ENCODE results near the gene TGFA. TPM values are rescaled to one million over a fixed set of nuclear protein-coding genes. Genes with fewer than 3 reads are reported as not detected.

TGFA gene
- total and polyA plus RNA-seq, 7 donors = 0.33 to 12.7 (median 3.1) TPM; not detected in 1

GRCh38 chr2:70461414-70461813 lies 92.2 kb downstream of the TGFA start:
- WGBS, 2 donors = 61 to 70% methylated on average over 4 of the region's 4 CpGs
- no peak overlapping the region for H3K4me3 ChIP-seq
- H3K36me3 ChIP-seq = no peaks in the 10 kb centered on the region
- H3K27ac ChIP-seq = no peak overlapping the region
- TF ChIP-seq POLR2A (IDR thresholded peaks at IDR 0.05) (no peak), CTCF (IDR thresholded peaks at IDR 0.05) (no peak), EP300 (IDR thresholded peaks at IDR 0.05) (no peak), POLR2AphosphoS5 (IDR thresholded peaks at IDR 0.05) (no peak)
- no peaks in the 10 kb centered on the region for H3K9me3 ChIP-seq
- DNase-seq = no peak
- no peaks in the 10 kb centered on the region for H3K27me3 ChIP-seq
- intact Hi-C loops (cut with DNase I) = no loop called here
- no peaks in the 10 kb centered on the region for H3K4me1 ChIP-seq

DNA sequence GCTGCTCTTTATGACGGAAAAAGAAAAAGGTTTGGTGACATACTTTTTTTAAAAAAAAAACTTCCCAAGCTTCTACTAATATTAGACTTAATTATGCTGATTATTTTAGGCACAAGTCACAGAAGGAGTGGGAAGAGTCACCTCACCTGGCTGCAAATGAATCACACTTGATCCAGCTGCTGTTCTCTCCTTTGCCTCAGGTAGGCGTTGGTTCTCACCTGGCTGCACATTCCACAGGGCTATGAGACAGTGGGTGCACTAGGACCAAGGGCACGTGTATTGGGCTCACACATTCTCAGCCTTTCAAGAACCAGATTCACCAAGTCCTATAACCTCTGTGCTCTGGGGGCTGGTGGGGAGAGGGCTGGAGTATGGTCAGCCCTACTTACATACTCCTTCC lies 93.3 kb downstream of the TGFA start:
- TF ChIP-seq POLR2A (IDR thresholded peaks at IDR 0.05) = no peak
- TF ChIP-seq CTCF (IDR thresholded peaks at IDR 0.05) = no peak
- no peak for TF ChIP-seq POLR2AphosphoS5 (IDR thresholded peaks at IDR 0.05)
- TF ChIP-seq EP300 (IDR thresholded peaks at IDR 0.05) = no peak
- no peak for DNase-seq
- Histone ChIP-seq H3K9me3 (no peaks in the 10 kb centered on the region), H3K36me3 (no peaks in the 10 kb centered on the region), H3K27me3 (no peaks in the 10 kb centered on the region), H3K27ac (no peak overlapping the region), H3K4me3 (no peak overlapping the region), H3K4me1 (no peaks in the 10 kb centered on the region)
- 75 to 82% methylated on average over 3 of the region's 3 CpGs for WGBS, 2 donors
- intact Hi-C loops (cut with DNase I) = no loop called here

DNA sequence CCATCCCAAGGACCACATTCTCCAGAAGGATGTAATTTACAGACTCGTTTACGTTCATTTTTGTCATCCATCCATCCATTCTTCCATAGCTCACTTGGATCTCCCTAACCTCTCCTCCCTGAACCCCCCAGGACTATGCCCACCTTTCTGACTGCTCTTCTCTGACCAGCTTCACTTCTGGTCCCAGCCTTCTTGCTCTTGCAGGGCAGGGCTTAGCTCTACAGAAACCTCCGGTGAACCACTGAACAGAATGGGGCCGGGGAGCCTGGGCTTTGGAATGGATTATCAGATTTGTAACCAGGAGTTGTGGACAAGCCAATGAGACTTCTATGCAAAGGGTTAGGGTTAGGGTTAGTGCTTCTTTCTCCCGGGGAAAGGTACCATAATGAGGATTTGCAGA lies 95.0 kb downstream of the TGFA start:
- WGBS, 2 donors = 86 to 92% methylated on average over 5 of the region's 5 CpGs
- TF ChIP-seq POLR2AphosphoS5 (IDR thresholded peaks at IDR 0.05) (no peak), CTCF (IDR thresholded peaks at IDR 0.05) (no peak), EP300 (IDR thresholded peaks at IDR 0.05) (no peak), POLR2A (IDR thresholded peaks at IDR 0.05) (no peak)
- no peak overlapping the region for H3K4me3 ChIP-seq
- no peaks in the 10 kb centered on the region for H3K27me3 ChIP-seq
- no peaks in the 10 kb centered on the region for H3K4me1 ChIP-seq
- no peaks in the 10 kb centered on the region for H3K9me3 ChIP-seq
- H3K36me3 ChIP-seq = no peaks in the 10 kb centered on the region
- no peak overlapping the region for H3K27ac ChIP-seq
- intact Hi-C loops (cut with DNase I) = no loop called here
- no peak for DNase-seq

GRCh38 chr2:70456585-70457495 lies 96.8 kb downstream of the TGFA start:
- no peak for TF ChIP-seq EP300 (IDR thresholded peaks at IDR 0.05)
- no peak for TF ChIP-seq CTCF (IDR thresholded peaks at IDR 0.05)
- no peak for TF ChIP-seq POLR2AphosphoS5 (IDR thresholded peaks at IDR 0.05)
- no peak for TF ChIP-seq POLR2A (IDR thresholded peaks at IDR 0.05)
- Histone ChIP-seq H3K36me3 (no peaks in the 10 kb centered on the region), H3K27me3 (no peaks in the 10 kb centered on the region), H3K9me3 (no peaks in the 10 kb centered on the region), H3K4me1 (no peaks in the 10 kb centered on the region), H3K27ac (no peak overlapping the region), H3K4me3 (no peak overlapping the region)
- 90 to 92% methylated on average over 10 of the region's 10 CpGs for WGBS, 2 donors
- no peak for DNase-seq
- intact Hi-C loops (cut with DNase I) = no loop called here
